Astrocyte (in vitro differentiated cells and primary cell): Measurements from ENCODE around the gene FBXO31. TPM values are rescaled to one million over a fixed set of nuclear protein-coding genes. Genes with fewer than 3 reads are reported as not detected.

Experiments
- DNase-seq: peaks from one replicate; pipeline ENCODE4 v3.0.0-alpha.2; 2010; ENCODE audit warnings: low read depth
- FAIRE-seq: peaks from 2 replicates; lab custom pipeline; 2011; peaks lifted over from hg19 to GRCh38; lab: Jason Lieb, UNC
- H2AFZ ChIP-seq: 2 replicates; pipeline ENCODE4 v1.6.0; 2012; ENCODE audit warnings: low read depth, low read length, inconsistent platforms
- H3K27ac ChIP-seq: 2 replicates; pipeline ENCODE4 v1.5.1; 2011; ENCODE audit warnings: low read depth, low read length, inconsistent platforms
- H3K27me3 ChIP-seq: 2 replicates; pipeline ENCODE4 v1.6.0; 2011; ENCODE audit warnings: low read length, inconsistent platforms; ENCODE audit not compliant: insufficient read depth
- H3K36me3 ChIP-seq: 2 replicates; pipeline ENCODE4 v1.5.1; 2011; ENCODE audit warnings: low read length, inconsistent platforms; ENCODE audit not compliant: insufficient read depth
- H3K4me1 ChIP-seq: 2 replicates; pipeline ENCODE4 v1.5.1; 2011; ENCODE audit warnings: low read length, inconsistent platforms; ENCODE audit not compliant: insufficient read depth
- H3K4me2 ChIP-seq: 2 replicates; pipeline ENCODE4 v1.6.0; 2012; ENCODE audit warnings: low read length, inconsistent platforms
- H3K4me3 ChIP-seq: 2 replicates; pipeline ENCODE4 v1.5.1; 2011; ENCODE audit warnings: low read depth, mild to moderate bottlenecking, low read length, inconsistent platforms; ENCODE audit not compliant: insufficient read depth
- H3K79me2 ChIP-seq: 2 replicates; pipeline ENCODE4 v1.6.0; 2012; ENCODE audit warnings: mild to moderate bottlenecking, low read length, inconsistent platforms; ENCODE audit not compliant: insufficient read depth
- H3K9ac ChIP-seq: 2 replicates; pipeline ENCODE4 v1.6.0; 2012; ENCODE audit warnings: mild to moderate bottlenecking, low read length, inconsistent platforms
- H3K9me3 ChIP-seq: 2 replicates; pipeline ENCODE4 v1.5.1; 2012; ENCODE audit warnings: low read depth, mild to moderate bottlenecking, low read length, inconsistent platforms; ENCODE audit not compliant: insufficient read depth
- H4K20me1 ChIP-seq: 2 replicates; pipeline ENCODE4 v1.6.0; 2012; ENCODE audit warnings: low read length, inconsistent platforms; ENCODE audit not compliant: insufficient read depth
- H3K27ac Mint-ChIP-seq: one replicate; pipeline ENCODE4 v1.8.0; 2021; ENCODE audit warnings: mild to moderate bottlenecking, mixed read lengths; ENCODE audit not compliant: unreplicated experiment
- H3K27me3 Mint-ChIP-seq: one replicate; pipeline ENCODE4 v1.8.0; 2021; ENCODE audit warnings: low read depth, mixed read lengths; ENCODE audit not compliant: unreplicated experiment
- H3K36me3 Mint-ChIP-seq: one replicate; pipeline ENCODE4 v1.8.0; 2021; ENCODE audit warnings: low read depth, mixed read lengths; ENCODE audit not compliant: unreplicated experiment
- H3K4me1 Mint-ChIP-seq: one replicate; pipeline ENCODE4 v1.8.0; 2021; ENCODE audit warnings: low read depth, mixed read lengths; ENCODE audit not compliant: unreplicated experiment
- H3K4me3 Mint-ChIP-seq: one replicate; pipeline ENCODE4 v1.8.0; 2021; ENCODE audit warnings: mild to moderate bottlenecking, moderate library complexity, mixed read lengths; ENCODE audit not compliant: unreplicated experiment
- H3K9me3 Mint-ChIP-seq: one replicate; pipeline ENCODE4 v1.8.0; 2021; ENCODE audit warnings: mild to moderate bottlenecking, mixed read lengths; ENCODE audit not compliant: unreplicated experiment
- EZH2 ChIP-seq: IDR thresholded peaks from 2 replicates; pipeline ENCODE4 v1.6.1; 2012; ENCODE audit warnings: mild to moderate bottlenecking, low read length, inconsistent platforms; ENCODE audit not compliant: insufficient read depth
- total RNA-seq: library from RNA; stranded (reverse); gene quantifications from 2 replicates; pipeline ENCODE4 v1.2.1, GENCODE V29; 2021
- TF ChIP-seq, protein P1 (sequence below): IDR thresholded peaks from 2 replicates; pipeline ENCODE4 v1.5.1; 2011; ENCODE audit warnings: low read depth, mild to moderate bottlenecking, inconsistent platforms, low read length, moderate library complexity; ENCODE audit not compliant: insufficient read depth

Gene FBXO31
- total RNA-seq, 1 donor from 2014 or later, result 34.9 TPM

GRCh38 chr16:87316923-87317749 is 66.4 kb downstream of the FBXO31 start, which contains the start of gene C16orf95:
Gene C16orf95 (minus strand): TSS chr16:87317392. CDS start chr16:87317242, 150 bp downstream.
- no peak for FAIRE-seq

GRCh38 chr16:87316450-87316922 is 67.1 kb downstream of the FBXO31 start:
- H3K36me3 ChIP-seq, result no peaks in the 10 kb centered on the region
- Mint-ChIP-seq H3K27me3 (no peaks in the 10 kb centered on the region), H3K4me3 (peak overlapping the region; percentile 93), H3K36me3 (peaks cover 2% of the 10 kb centered on the region), H3K27ac (no peak overlapping the region), H3K9me3 (no peaks in the 10 kb centered on the region), H3K4me1 (peaks cover 3% of the 10 kb centered on the region)
- H3K4me2 ChIP-seq, result peak overlapping the region; percentile 90
- H3K27ac ChIP-seq, result peak overlapping the region; percentile 94
- peaks cover 20% of the 10 kb centered on the region for H3K79me2 ChIP-seq
- peaks cover 7% of the 10 kb centered on the region for H3K4me1 ChIP-seq
- H3K9me3 ChIP-seq, result no peaks in the 10 kb centered on the region
- peak overlapping the region; percentile 98 for H3K9ac ChIP-seq
- no peak for TF ChIP-seq EZH2
- TF ChIP-seq, protein P1, sequence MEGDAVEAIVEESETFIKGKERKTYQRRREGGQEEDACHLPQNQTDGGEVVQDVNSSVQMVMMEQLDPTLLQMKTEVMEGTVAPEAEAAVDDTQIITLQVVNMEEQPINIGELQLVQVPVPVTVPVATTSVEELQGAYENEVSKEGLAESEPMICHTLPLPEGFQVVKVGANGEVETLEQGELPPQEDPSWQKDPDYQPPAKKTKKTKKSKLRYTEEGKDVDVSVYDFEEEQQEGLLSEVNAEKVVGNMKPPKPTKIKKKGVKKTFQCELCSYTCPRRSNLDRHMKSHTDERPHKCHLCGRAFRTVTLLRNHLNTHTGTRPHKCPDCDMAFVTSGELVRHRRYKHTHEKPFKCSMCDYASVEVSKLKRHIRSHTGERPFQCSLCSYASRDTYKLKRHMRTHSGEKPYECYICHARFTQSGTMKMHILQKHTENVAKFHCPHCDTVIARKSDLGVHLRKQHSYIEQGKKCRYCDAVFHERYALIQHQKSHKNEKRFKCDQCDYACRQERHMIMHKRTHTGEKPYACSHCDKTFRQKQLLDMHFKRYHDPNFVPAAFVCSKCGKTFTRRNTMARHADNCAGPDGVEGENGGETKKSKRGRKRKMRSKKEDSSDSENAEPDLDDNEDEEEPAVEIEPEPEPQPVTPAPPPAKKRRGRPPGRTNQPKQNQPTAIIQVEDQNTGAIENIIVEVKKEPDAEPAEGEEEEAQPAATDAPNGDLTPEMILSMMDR, result no peak
- FAIRE-seq, result no peak
- H3K27me3 ChIP-seq, result no peaks in the 10 kb centered on the region
- DNase-seq, result no peak
- no peaks in the 10 kb centered on the region for H4K20me1 ChIP-seq
- peak overlapping the region; percentile 93 for H2AFZ ChIP-seq
- peak overlapping the region; percentile 87 for H3K4me3 ChIP-seq

More at GRCh38 chr16:87316923-87317749, 66.4 kb downstream of the FBXO31 start, which contains the start of gene C16orf95:
- H3K27ac ChIP-seq, result peak within 1 kb of the TSS; percentile 94
- H3K4me1 ChIP-seq, result peaks cover 7% of the 10 kb centered on the region
- peaks cover 2% of the 10 kb centered on the region for H3K36me3 Mint-ChIP-seq
- H3K4me3 ChIP-seq, result peak within 1 kb of the TSS; percentile 87
- TF ChIP-seq EZH2, result no peak
- TF ChIP-seq, protein P1, result peak; percentile 37
- H3K9me3 Mint-ChIP-seq, result no peaks in the 10 kb centered on the region
- peak within 1 kb of the TSS; percentile 98 for H3K9ac ChIP-seq
- no peaks in the 10 kb centered on the region for H3K36me3 ChIP-seq
- no peaks in the 10 kb centered on the region for H3K27me3 ChIP-seq
- H2AFZ ChIP-seq, result peak within 1 kb of the TSS; percentile 93
- H3K79me2 ChIP-seq, result peaks cover 20% of the 10 kb centered on the region
- H4K20me1 ChIP-seq, result no peaks in the 10 kb centered on the region
- peak within 1 kb of the TSS; percentile 88 for H3K27ac Mint-ChIP-seq
- peak within 1 kb of the TSS; percentile 90 for H3K4me2 ChIP-seq
- H3K4me3 Mint-ChIP-seq, result peak within 1 kb of the TSS; percentile 93
- DNase-seq, result peak; percentile 89
- H3K4me1 Mint-ChIP-seq, result peaks cover 3% of the 10 kb centered on the region
- no peaks in the 10 kb centered on the region for H3K27me3 Mint-ChIP-seq
- no peaks in the 10 kb centered on the region for H3K9me3 ChIP-seq
